HPDE6-E6E7 (cell line): ENCODE results near the gene MYO10.

Experiments used
- DNase-seq: peaks from one replicate; pipeline ENCODE4 v3.0.0; 2011; ENCODE audit warnings: missing footprints; ENCODE audit errors: extremely low spot score

MYO10 gene

DNA sequence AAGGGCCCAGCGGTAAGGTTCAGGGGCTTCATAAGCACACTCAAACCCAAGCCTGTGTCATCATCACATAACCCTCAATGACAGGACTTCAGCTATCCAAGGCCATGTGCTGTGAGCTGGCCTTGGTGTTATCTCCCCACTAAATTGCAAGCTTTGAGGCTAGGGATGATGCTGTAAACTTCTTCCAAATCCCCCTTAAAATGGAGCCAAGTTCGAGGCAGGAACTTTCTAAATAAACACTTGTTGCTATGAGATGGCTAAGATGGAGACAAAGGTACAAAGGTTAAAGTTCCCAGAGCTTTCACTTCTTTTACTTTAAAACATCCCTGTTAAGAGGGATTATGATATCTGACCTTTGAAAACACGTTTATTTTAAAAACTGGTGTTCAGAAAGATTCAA, 123.6 kb downstream of the MYO10 start:
- DNase-seq = no peak

DNA sequence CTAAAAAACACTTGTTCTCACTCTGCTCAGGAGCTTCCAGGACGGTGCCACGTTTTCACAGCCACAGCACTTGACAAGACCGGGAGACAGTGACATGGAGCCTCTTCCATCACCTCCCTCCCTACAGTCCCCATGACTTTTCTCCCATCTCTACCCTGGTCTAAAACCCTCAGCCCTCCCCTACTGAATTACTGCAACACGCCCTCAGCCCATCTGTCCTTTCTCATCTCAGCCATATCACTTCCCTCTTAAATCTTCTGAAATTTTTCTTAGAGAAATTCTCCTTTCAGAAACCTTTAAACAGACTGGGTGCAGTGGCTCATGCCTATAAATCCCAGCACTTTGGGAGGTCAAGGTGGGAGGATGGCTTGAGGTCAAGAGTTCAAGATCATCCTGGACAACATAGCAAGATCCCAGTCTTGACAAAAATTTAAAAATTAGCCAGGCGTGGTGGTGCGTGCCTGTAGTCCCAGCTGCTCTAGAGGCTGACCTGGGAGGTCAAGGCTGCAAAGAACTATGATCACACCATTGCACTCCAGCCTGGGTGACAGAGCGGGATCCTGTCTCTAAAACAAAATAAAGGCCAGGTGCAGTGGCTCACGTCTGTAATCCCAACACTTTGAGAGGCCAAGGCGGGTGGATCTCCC, 125.8 kb downstream of the MYO10 start:
- no peak for DNase-seq

DNA sequence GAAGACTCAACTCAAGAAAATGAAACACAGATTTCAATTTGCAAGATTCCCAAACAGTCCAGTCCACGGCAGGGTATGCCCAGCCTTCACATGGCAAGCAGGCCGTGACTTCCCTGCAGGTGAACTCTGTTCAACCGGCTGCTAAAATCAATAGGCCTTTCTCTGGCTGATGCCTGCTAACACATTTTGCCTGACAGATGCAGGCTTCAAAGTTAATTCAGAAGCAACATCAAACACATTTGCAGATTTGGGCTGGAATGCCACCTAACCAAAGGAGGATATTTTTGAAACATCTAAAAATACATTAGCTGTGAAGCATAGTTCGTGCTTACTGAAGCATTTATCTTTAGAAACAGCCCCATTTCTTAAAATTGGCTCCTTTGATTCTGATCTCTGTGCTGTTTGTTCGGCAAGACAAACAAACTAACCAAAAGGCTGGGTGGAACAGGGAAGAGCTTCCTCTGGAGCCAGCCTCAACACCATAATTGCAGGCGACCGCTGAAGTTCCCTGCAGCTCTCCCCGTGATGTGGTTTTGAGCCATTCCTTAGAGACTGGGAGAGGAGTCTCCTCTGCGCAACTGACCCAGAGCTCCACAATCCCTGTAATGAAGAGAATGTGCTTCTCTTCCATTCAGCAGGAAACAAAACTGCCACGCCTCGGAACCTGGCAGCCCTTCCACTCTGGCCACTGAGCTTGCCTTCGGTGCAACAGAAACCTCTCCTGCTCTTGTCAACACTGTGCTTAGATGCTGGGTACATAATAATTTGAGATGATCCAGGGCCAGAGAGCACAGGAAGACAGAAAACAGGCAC, 126.5 kb downstream of the MYO10 start:
- no peak for DNase-seq

DNA sequence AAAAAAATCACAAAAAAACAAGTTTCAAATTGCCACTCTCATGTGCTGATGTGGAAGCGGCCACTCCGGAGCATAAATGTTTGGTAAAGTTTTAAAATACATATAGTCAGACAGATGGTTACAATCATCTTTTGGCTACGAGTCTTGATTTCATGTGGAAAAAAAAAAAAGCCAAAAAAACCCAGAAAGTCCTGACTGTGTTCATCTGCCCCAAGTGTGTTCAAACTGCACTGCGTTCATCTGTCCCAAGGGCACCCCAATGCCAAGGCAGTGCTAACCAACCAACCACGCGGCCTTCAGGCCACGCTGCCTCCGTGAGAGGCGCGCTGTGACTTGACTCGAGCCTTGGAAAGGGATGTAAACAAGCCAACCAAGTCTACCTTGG, 127.1 kb downstream of the MYO10 start:
- no peak for DNase-seq

GRCh38 chr5:16808021-16808420, 128.1 kb downstream of the MYO10 start:
- no peak for DNase-seq

DNA sequence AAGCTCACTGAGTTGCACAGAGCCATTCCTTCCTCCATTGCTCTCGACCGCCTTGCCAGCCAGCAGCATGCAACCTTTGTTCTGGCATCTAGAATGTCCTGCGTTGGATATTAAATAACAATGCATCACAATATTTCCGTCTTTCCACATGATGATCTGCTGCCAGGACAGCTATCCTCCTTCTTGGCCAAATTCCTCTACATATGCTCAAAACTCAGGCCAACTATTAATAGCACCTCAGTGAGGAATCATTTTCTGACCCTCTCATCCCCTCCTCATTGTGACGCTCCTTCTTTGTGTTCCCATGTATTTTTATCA, 128.6 kb downstream of the MYO10 start:
- DNase-seq = no peak

DNA sequence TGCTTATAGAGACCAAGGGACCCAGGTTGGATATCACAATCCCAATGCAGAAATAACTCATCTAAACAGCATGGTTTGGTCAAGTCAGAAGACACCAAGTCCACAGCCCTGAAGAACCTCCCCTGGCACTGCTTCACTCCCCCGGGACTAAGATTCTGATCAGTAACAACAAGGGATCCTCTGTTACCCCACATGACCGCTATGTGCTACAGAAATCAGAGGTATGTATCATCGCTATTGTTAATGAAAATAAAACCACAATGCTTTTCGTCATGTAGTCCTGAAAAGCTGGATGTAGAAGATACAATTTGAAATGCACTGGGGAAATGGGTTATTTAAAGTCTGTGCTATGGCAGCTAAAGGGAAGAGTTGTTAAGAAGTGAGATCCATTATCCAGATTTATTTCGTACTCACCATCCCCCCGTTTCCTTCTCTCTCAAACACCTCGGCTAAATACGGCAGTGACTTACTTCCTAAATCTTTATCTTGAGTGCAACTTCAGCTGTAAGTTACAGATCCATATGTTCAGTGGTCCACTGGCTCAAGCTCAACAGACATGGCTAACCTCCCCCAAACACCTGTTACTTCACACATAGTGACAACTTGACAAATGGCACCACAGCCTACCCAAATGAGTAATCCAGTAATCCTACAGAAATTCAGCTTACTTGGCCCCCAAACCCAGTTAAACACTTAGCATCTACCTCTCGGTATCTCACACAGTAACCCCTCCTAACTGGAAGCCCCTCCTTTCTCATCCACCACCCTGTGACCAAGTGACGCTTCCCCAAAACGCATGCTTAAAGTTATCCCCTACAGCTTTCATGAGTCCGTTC, 129.2 kb downstream of the MYO10 start:
- DNase-seq = no peak

DNA sequence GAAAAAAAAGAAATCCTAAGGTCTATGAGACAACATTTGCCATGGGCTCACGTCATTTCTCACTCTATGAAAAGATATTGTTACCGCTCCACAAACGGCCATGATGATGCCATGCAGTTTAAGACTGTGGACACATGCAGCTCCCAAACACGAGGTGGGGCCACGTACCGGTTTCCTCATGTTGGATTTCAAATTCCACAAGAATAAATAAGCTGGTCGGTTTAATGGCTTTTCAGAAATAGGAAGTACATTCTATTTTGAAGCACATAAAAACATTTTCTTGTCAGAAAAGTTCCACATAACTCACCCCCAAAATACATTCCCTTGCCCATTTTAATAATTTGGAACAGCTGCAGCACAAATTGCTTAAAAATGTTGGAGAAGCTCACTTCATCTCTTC, 130.6 kb downstream of the MYO10 start:
- DNase-seq = no peak

DNA sequence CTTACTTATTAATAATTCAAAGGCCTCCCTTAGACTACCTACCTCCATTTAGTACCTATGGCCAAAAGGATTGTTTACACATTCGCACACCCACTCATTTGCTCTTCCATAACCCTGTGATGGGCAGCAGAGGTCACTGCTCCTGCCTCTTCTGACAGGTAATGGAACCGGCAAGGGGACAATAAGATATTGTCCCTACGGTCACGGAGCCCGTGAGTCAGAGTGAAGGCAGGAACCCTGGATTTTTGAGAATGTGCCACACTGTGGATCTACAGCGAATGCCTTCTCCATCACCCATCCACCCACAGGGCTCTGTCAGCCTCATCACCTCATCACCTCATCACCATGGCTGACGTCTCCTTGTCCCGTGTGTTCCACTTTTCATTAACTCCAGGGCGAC, 132.3 kb downstream of the MYO10 start:
- DNase-seq = no peak

DNA sequence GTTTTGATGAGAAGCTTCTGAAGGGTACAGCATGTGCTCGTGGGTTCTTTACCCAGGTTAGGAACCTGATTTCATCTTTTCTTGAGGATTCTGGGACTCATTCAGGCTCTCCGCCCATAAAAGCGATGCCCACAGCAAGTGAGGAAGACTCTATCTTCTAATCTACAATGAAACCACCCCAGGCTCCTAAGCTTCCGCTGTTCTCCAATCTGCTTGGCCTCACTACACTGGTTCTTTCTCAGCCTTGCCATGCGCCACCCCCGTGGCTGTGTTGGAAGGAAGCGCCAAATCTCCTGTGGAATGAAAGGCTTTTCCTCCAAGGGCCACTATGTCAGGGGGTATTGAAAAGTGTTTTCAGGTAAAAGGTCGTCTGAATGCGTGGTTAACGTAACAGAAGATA, 135.6 kb downstream of the MYO10 start:
- no peak for DNase-seq

GRCh38 chr5:16799796-16800195, 136.3 kb downstream of the MYO10 start:
- DNase-seq = no peak

GRCh38 chr5:16797951-16798350, 138.1 kb downstream of the MYO10 start:
- no peak for DNase-seq

- no peak for DNase-seq
Measured at GRCh38 chr5:16794269-16794913, 141.7 kb downstream of the MYO10 start.

DNA sequence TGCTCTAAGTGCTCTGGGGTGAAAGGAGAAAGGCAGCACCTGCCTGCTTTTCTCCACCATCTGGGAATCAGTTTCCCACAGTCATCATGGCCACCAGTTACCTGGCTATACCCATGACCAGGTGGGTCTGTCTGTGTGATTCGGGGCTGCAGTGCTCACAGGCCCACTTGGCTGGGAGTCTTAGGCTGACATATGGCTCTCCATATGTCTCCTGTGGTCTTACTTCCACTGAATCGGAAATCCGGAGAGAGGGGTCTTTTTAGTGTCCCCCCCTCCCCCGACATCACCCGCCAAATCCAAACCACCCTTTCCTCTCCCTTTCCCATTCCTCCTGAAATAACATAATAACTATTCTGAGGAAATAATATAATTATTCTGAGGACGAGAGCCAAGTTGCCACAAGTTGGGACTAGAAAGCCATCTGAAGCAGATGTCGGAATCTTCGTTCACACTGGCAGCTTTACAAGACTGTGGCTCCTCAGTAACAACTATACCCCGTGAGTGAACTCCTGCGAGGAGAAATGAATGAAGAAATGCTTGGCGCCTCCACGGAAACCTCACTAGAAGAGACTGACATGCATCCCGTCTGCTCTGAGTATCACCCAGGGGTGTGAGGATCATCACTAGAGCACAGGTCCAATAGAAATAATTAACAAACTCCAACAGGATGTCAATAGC, 143.4 kb downstream of the MYO10 start:
- no peak for DNase-seq

- no peak for DNase-seq
Measured at GRCh38 chr5:16791904-16792597, 144.0 kb downstream of the MYO10 start.

GRCh38 chr5:16791036-16791705, 144.9 kb downstream of the MYO10 start:
- DNase-seq = peak; percentile 22

GRCh38 chr5:16788957-16789356, 147.1 kb downstream of the MYO10 start:
- no peak for DNase-seq

DNA sequence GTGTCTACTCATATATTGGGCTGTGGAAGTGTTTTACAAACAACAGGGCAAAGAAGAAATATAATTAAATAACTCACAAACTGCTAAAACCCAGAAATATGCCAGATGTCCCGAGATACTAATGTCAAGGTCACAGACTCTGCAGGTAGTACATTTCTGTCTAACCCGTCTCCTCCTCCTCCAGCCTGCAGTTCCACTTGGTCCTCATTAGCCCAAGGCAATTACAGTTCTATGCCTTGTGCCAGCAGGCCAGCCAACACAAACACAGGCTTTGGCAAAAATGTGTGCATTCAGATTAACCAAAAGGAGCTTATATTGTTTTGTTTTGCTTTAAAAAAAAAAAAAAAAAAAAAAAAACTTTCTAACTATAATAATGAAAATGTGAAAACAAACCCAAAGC, 148.8 kb downstream of the MYO10 start:
- no peak for DNase-seq

DNA sequence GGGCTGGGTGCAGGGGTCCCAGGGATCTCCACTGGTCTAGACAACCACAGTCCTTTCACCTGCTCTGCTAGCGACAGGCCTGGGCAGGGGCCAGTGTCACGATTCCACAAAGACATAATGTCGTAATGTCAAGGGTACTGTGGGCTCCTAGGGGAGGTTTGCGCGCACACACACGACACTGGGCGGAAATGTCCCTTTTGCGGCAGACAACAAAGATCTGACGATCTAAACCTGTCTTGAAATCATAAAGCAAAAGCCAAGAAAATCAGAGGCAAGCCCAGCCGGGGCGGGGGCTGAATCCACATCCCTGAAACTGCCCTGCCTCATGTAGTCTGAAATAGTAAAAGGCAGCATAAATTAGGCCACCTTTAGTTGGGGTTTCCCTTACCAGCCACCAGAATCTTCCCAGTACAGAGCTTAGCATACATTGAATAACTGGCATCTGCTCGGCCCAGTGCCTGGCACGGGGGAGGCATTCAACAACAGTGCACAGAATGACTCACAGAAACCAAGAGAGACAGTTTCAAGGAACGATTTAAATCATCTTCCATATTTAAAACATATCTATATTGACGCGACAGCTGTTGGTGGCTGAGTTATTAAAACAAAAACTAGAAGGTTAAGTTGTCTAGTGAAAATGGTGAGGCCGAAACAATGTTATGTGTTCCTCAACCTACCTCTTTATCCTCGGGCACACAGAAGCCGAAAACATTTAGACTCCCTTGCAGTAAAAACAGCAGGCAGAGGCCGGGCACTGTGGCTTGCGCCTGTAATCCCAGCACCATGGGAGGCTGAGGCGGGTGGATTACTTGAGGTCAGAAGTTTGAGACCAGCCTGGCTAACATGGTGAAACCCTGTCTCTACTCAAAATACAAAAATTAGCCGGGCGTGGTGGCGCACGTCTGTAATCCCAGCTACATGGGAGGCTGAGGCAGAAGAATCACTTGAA, 151.0 kb downstream of the MYO10 start:
- DNase-seq = no peak
